ENCODE data around the gene KCNQ1OT1. TPM values are rescaled to one million over a fixed set of nuclear protein-coding genes. Genes with fewer than 3 reads are reported as not detected.

Gene KCNQ1OT1
- total and polyA plus RNA-seq, 2 of the 4 experiments (the other 2 are of a cell fraction): 0.14 to 2.0 TPM

GRCh38 chr11:2655834-2656622 lies 43.8 kb downstream of the KCNQ1OT1 start:
- H2BK20ac ChIP-seq (ENCODE audit: low read depth, low read length): no peak overlapping the region
- no peak overlapping the region for H4K8ac ChIP-seq (ENCODE audit: low read depth in 2 of 2, low read length in 2 of 2)
- H3K18ac ChIP-seq (ENCODE audit: low read depth, low read length): no peak overlapping the region
- H4K91ac ChIP-seq (ENCODE audit: insufficient read depth, low read depth, low read length): no peak overlapping the region
- H3K14ac ChIP-seq (replicated peaks; ENCODE audit: low read depth, low read length): no peak overlapping the region
- intact Hi-C loops (cut with micrococcal nuclease): no loop called here
- no peak overlapping the region for H2AK5ac ChIP-seq (ENCODE audit: low read depth, low read length)
- POLR2A ChIA-PET (ENCODE audit: unreplicated experiment): no interaction called here
- BruUV-seq (replicated peaks): no TSS peak
- no peaks in the 10 kb centered on the region for H3K9me1 ChIP-seq (ENCODE audit: insufficient read depth, low read length)
- no peak overlapping the region for H4K5ac ChIP-seq (ENCODE audit: low read depth, low read length)
- no peak overlapping the region for H3K56ac ChIP-seq (ENCODE audit: extremely low read depth, insufficient read depth, low read length)
- H3K9me3 ChIP-seq (ENCODE audit: control insufficient read depth, insufficient read depth, low read length): peaks cover 70% of the 10 kb centered on the region
- H3K4me3 ChIP-seq (ENCODE audit: insufficient read depth, low read depth, low read length): no peak overlapping the region
- no peak overlapping the region for H2BK5ac ChIP-seq (ENCODE audit: low read depth, low read length, poor library complexity, severe bottlenecking)
- H3K27me3 ChIP-seq (ENCODE audit: control insufficient read depth, insufficient read depth, low read length): peaks cover 13% of the 10 kb centered on the region; the same call in 1 of the 2 replicates
- in situ Hi-C loops (cut with MboI; ENCODE audit: low sequenced_read_pairs): no loop called here
- H3K27ac ChIP-seq (ENCODE audit: insufficient read depth, low read length): no peak overlapping the region
- CTCF ChIA-PET: no interaction called here
- peaks cover 0 to 3% of the 10 kb centered on the region in 2 experiments; a peak in 1 of 4 replicates for H3K79me1 ChIP-seq (ENCODE audit: low read depth in 1 of 2, low read length in 2 of 2)
- H3K4me2 ChIP-seq (ENCODE audit: low read depth, low read length): no peak overlapping the region
- H3K36me3 ChIP-seq (ENCODE audit: control insufficient read depth, insufficient read depth, low read length): no peaks in the 10 kb centered on the region
- ATAC-seq (ENCODE audit: low read depth): peak; percentile 21; the same call in 1 of the 2 replicates
- H3K4me1 ChIP-seq (ENCODE audit: control insufficient read depth, insufficient read depth, low read length): no peaks in the 10 kb centered on the region
- TF ChIP-seq USF2 (IDR thresholded peaks at IDR 0.05; ENCODE audit: low read depth, low read length) (no peak), BHLHE40 (IDR thresholded peaks at IDR 0.05; ENCODE audit: low read depth, low read length) (peak; percentile 85), MXI1 (IDR thresholded peaks at IDR 0.05; ENCODE audit: borderline replicate concordance, low read depth, low read length) (no peak)
- peak; percentile 51 for DNase-seq
- H3K23ac ChIP-seq (ENCODE audit: low read depth, low read length): no peak overlapping the region
- no peak overlapping the region for H2AFZ ChIP-seq (replicated peaks; ENCODE audit: low read length, poor library complexity)
- no peaks in the 10 kb centered on the region; the same call in 1 of the 2 replicates for H4K20me1 ChIP-seq (ENCODE audit: insufficient read depth, low read length)
- H3K9ac ChIP-seq (ENCODE audit: low read depth, low read length): no peak overlapping the region
- H2BK15ac ChIP-seq (ENCODE audit: low read depth, low read length): no peak overlapping the region
- dilution Hi-C loops (cut with HindIII; ENCODE audit: low sequenced_read_pairs, unreplicated experiment): no loop called here
- WGBS, 2 experiments (ENCODE audit: extremely low coverage in 2 of 2, insufficient read length in 1 of 2): 39% methylated on average over 3 of the region's 6 CpGs; no CpG with 5 or more reads in 1 of the 2 experiments
- no peak overlapping the region for H2BK120ac ChIP-seq (ENCODE audit: low read depth, low read length)
- no peak overlapping the region for H2AK9ac ChIP-seq (replicated peaks; ENCODE audit: low read depth, low read length, poor library complexity)
- H3K4ac ChIP-seq (ENCODE audit: low read depth, low read length): no peak overlapping the region
